HG03135 (cell line): ENCODE results near the gene SLC7A10.
A peak's percentile ranks its signal among the peaks of the same experiment; 100 is the strongest.
"Not testable (repeated sequence)": the region's sequence is repeated elsewhere in the genome, so short reads cannot be mapped to it uniquely, and the experiment has no call there.

Experiments used
- ATAC-seq: cut with Tn5 transposase; IDR thresholded peaks from one replicate; pipeline ENCODE4 v1.9.1; 2021; ENCODE audit warnings: mild to moderate bottlenecking, moderate library complexity; ENCODE audit not compliant: unreplicated experiment

Gene SLC7A10

GRCh38 chr19:33239223-33239975 lies 13.7 kb upstream of the SLC7A10 start:
- ATAC-seq, result no peak

- ATAC-seq, result no peak
Observed at GRCh38 chr19:33238481-33239149, 13.0 kb upstream of the SLC7A10 start.

- no peak for ATAC-seq
Observed at GRCh38 chr19:33236696-33237390, 11.2 kb upstream of the SLC7A10 start.

- no peak for ATAC-seq
Observed at GRCh38 chr19:33235996-33236350, 10.3 kb upstream of the SLC7A10 start.

GRCh38 chr19:33235269-33235995 lies 9.8 kb upstream of the SLC7A10 start:
- peak; percentile 86 for ATAC-seq

- ATAC-seq, result no peak
Observed at GRCh38 chr19:33234736-33235135, 9.1 kb upstream of the SLC7A10 start.

- no peak for ATAC-seq
Observed at GRCh38 chr19:33234092-33234491, 8.4 kb upstream of the SLC7A10 start.

GRCh38 chr19:33233056-33233873 lies 7.6 kb upstream of the SLC7A10 start:
- no peak for ATAC-seq

- ATAC-seq, result no peak
Observed at GRCh38 chr19:33232656-33233055, 7.0 kb upstream of the SLC7A10 start.

GRCh38 chr19:33231511-33231910 lies 5.9 kb upstream of the SLC7A10 start:
- no peak for ATAC-seq

- no peak for ATAC-seq
Observed at GRCh38 chr19:33229962-33230361, 4.3 kb upstream of the SLC7A10 start.

GRCh38 chr19:33227870-33228599 lies 2.4 kb upstream of the SLC7A10 start:
- ATAC-seq, result no peak

- ATAC-seq, result no peak
Observed at GRCh38 chr19:33227242-33227650, 1.6 kb upstream of the SLC7A10 start.

- ATAC-seq, result no peak
Observed at GRCh38 chr19:33226550-33227241, 1.0 kb upstream of the SLC7A10 start.

GRCh38 chr19:33224694-33225457 lies 774 bp downstream of the SLC7A10 start:
- ATAC-seq, result no peak

- ATAC-seq, result not testable (repeated sequence)
Observed at GRCh38 chr19:33222255-33222654, 3.4 kb downstream of the SLC7A10 start.

GRCh38 chr19:33221638-33222037 lies 4.0 kb downstream of the SLC7A10 start:
- ATAC-seq, result no peak

GRCh38 chr19:33220735-33221134 lies 4.9 kb downstream of the SLC7A10 start:
- ATAC-seq, result no peak
